KMS-11 (cell line): ENCODE data around the gene SERHL2.
"Not testable (repeated sequence)": the region's sequence is repeated elsewhere in the genome, so short reads cannot be mapped to it uniquely, and the experiment has no call there.

Source experiments
- H2AFZ ChIP-seq: fragments of 200-600 bp; sonication (generic); 2 replicates; pipeline ENCODE4 v1.6.1; 2016; ENCODE audit warnings: antibody characterized with exemption, mixed run types, low read depth
- H3K27ac ChIP-seq: fragments of 200-600 bp; sonication (generic); 2 replicates; pipeline ENCODE4 v1.6.1; 2016; ENCODE audit warnings: mild to moderate bottlenecking, mixed run types
- H3K27me3 ChIP-seq: fragments of 200-600 bp; sonication (generic); 2 replicates; pipeline ENCODE4 v1.6.1; 2017; ENCODE audit warnings: mild to moderate bottlenecking, low read depth, mixed run types, moderate library complexity; ENCODE audit not compliant: insufficient read depth
- H3K36me3 ChIP-seq: fragments of 200-600 bp; sonication (generic); 2 replicates; pipeline ENCODE4 v1.6.1; 2017; ENCODE audit warnings: mild to moderate bottlenecking, mixed run types; ENCODE audit not compliant: insufficient read depth
- H3K4me1 ChIP-seq: fragments of 200-600 bp; sonication (generic); 2 replicates; pipeline ENCODE4 v1.6.1; 2016; ENCODE audit warnings: mild to moderate bottlenecking, low read depth, mixed run types; ENCODE audit not compliant: poor library complexity, severe bottlenecking
- H3K4me2 ChIP-seq: fragments of 200-600 bp; sonication (generic); 2 replicates; pipeline ENCODE4 v1.7.0; 2016; ENCODE audit warnings: mild to moderate bottlenecking, mixed run types
- H3K4me3 ChIP-seq: fragments of 200-600 bp; sonication (generic); IDR thresholded peaks from 2 replicates; pipeline ENCODE4 v1.6.1; 2017; ENCODE audit warnings: low read depth, low read length, mixed read lengths; ENCODE audit not compliant: insufficient read depth
- H3K79me2 ChIP-seq: fragments of 200-600 bp; sonication (generic); 2 replicates; pipeline ENCODE4 v1.6.1; 2016; ENCODE audit warnings: low read depth, mixed run types; ENCODE audit not compliant: insufficient read depth
- H3K9ac ChIP-seq: fragments of 200-600 bp; sonication (generic); 2 replicates; pipeline ENCODE4 v1.6.1; 2016; ENCODE audit warnings: mild to moderate bottlenecking, mixed run types
- H4K20me1 ChIP-seq: fragments of 200-600 bp; sonication (generic); 2 replicates; pipeline ENCODE4 v1.6.1; 2016; ENCODE audit warnings: mild to moderate bottlenecking, mixed run types; ENCODE audit not compliant: insufficient read depth
- CTCF ChIP-seq: fragments of 200-600 bp; sonication (generic); conservative IDR thresholded peaks from 2 replicates; pipeline ENCODE4 v1.6.1; 2017; ENCODE audit warnings: low read depth, mild to moderate bottlenecking, antibody characterized with exemption, low read length, moderate library complexity, mixed read lengths

The SERHL2 gene

GRCh38 chr22:42612336-42612735 is 58.6 kb downstream of the SERHL2 start:
- Histone ChIP-seq H3K79me2 (peaks cover 69% of the 10 kb centered on the region), H3K4me2 (peak overlapping the region; percentile 70; the same call in 1 of the 2 replicates), H3K4me3 (no peak overlapping the region), H3K27me3 (no peaks in the 10 kb centered on the region), H3K4me1 (peaks cover 32% of the 10 kb centered on the region), H3K9ac (no peak overlapping the region), H3K36me3 (no peaks in the 10 kb centered on the region; the same call in 1 of the 2 replicates), H4K20me1 (no peaks in the 10 kb centered on the region), H2AFZ (no peak overlapping the region), H3K27ac (no peak overlapping the region)
- no peak for TF ChIP-seq CTCF

GRCh38 chr22:42613872-42614301 is 60.1 kb downstream of the SERHL2 start:
- peak overlapping the region; percentile 48 for H3K4me3 ChIP-seq
- H3K4me1 ChIP-seq: peaks cover 32% of the 10 kb centered on the region
- H2AFZ ChIP-seq: peak overlapping the region; percentile 3; the same call in 1 of the 2 replicates
- TF ChIP-seq CTCF: no peak
- H3K27me3 ChIP-seq: no peaks in the 10 kb centered on the region
- H3K9ac ChIP-seq: peak overlapping the region; percentile 90
- peak overlapping the region; percentile 70 for H3K4me2 ChIP-seq
- H3K27ac ChIP-seq: peak overlapping the region; percentile 95
- peaks cover 56% of the 10 kb centered on the region for H3K79me2 ChIP-seq
- H3K36me3 ChIP-seq: no peaks in the 10 kb centered on the region; the same call in 1 of the 2 replicates
- H4K20me1 ChIP-seq: no peaks in the 10 kb centered on the region

GRCh38 chr22:42614312-42615091 is 60.7 kb downstream of the SERHL2 start, which contains the start of gene POLDIP3:
Gene POLDIP3 (minus strand): TSS chr22:42614883. CDS start chr22:42614857, 26 bp downstream.
- Histone ChIP-seq H3K36me3 (no peaks in the 10 kb centered on the region; the same call in 1 of the 2 replicates), H4K20me1 (no peaks in the 10 kb centered on the region), H3K27me3 (no peaks in the 10 kb centered on the region), H3K9ac (peak within 1 kb of the TSS; percentile 90), H3K79me2 (peaks cover 50% of the 10 kb centered on the region), H3K4me2 (peak within 1 kb of the TSS; percentile 91), H3K4me1 (peaks cover 32% of the 10 kb centered on the region), H3K27ac (peak within 1 kb of the TSS; percentile 95), H2AFZ (peak within 1 kb of the TSS; percentile 24; the same call in 1 of the 2 replicates), H3K4me3 (peak within 1 kb of the TSS; percentile 48)
- TF ChIP-seq CTCF: no peak

- Histone ChIP-seq H3K79me2 (peaks cover 42% of the 10 kb centered on the region), H3K27me3 (no peaks in the 10 kb centered on the region), H3K9ac (peak overlapping the region; percentile 90), H2AFZ (peak overlapping the region; percentile 24; the same call in 1 of the 2 replicates), H3K36me3 (no peaks in the 10 kb centered on the region; the same call in 1 of the 2 replicates), H3K4me3 (peak overlapping the region; percentile 23), H3K4me1 (peaks cover 32% of the 10 kb centered on the region), H4K20me1 (no peaks in the 10 kb centered on the region), H3K4me2 (peak overlapping the region; percentile 91), H3K27ac (peak overlapping the region; percentile 95)
- no peak for TF ChIP-seq CTCF
These were observed 61.5 kb downstream of the SERHL2 start for GRCh38 chr22:42615092-42615859.

- H3K4me1 ChIP-seq: peaks cover 32% of the 10 kb centered on the region
- not testable (repeated sequence) for H3K36me3 ChIP-seq
These were observed 62.1 kb downstream of the SERHL2 start for GRCh38 chr22:42615860-42616175.

More at GRCh38 chr22:42615860-42616175, 62.1 kb downstream of the SERHL2 start:
- H3K4me3 ChIP-seq, H4K20me1 ChIP-seq, H3K27me3 ChIP-seq: not testable (repeated sequence)
- H3K4me2 ChIP-seq: peak overlapping the region; percentile 91
- H2AFZ ChIP-seq: peak overlapping the region; percentile 24; the same call in 1 of the 2 replicates
- peaks cover 37% of the 10 kb centered on the region for H3K79me2 ChIP-seq
- H3K9ac ChIP-seq: peak overlapping the region; percentile 90
- H3K27ac ChIP-seq: peak overlapping the region; percentile 95
